Mesothelial cell of epicardium (in vitro differentiated cells): ENCODE results near the gene SRC. TPM values are rescaled to one million over a fixed set of nuclear protein-coding genes. Genes with fewer than 3 reads are reported as not detected.

Experiments
- DNase-seq, 2 experiments: peaks; one replicate each; pipeline ENCODE4 v3.0.0; 2021; ENCODE audit warnings: low spot score in 2 of 2; ENCODE audit not compliant: unreplicated experiment in 2 of 2
- H3K27ac Mint-ChIP-seq: 2 replicates; pipeline ENCODE4 v1.8.0; 2021; ENCODE audit warnings: mixed read lengths
- H3K27me3 Mint-ChIP-seq: 2 replicates; pipeline ENCODE4 v1.8.0; 2021; ENCODE audit warnings: low read depth, mixed read lengths
- H3K36me3 Mint-ChIP-seq: 2 replicates; pipeline ENCODE4 v1.8.0; 2021; ENCODE audit warnings: mixed read lengths
- H3K4me1 Mint-ChIP-seq: 2 replicates; pipeline ENCODE4 v1.8.0; 2021; ENCODE audit warnings: mixed read lengths
- H3K4me3 Mint-ChIP-seq: 2 replicates; pipeline ENCODE4 v1.8.0; 2021; ENCODE audit warnings: mild to moderate bottlenecking, moderate library complexity, mixed read lengths
- H3K9me3 Mint-ChIP-seq: 2 replicates; pipeline ENCODE4 v1.8.0; 2021; ENCODE audit warnings: mixed read lengths
- CTCF ChIP-seq: fragments of 200-600 bp; sonication (generic); IDR thresholded peaks from one replicate; pipeline ENCODE4 v1.5.0; 2021; ENCODE audit warnings: antibody characterized with exemption; ENCODE audit not compliant: unreplicated experiment
- total RNA-seq: library from RNA; stranded (reverse); gene quantifications from 3 replicates; pipeline ENCODE4 v1.2.1, GENCODE V29; 2021

Gene SRC
- total RNA-seq, 1 donor from 2014 or later = 85.2 TPM

- Mint-ChIP-seq H3K4me3 (no peak overlapping the region), H3K27ac (no peak overlapping the region), H3K9me3 (no peaks in the 10 kb centered on the region), H3K4me1 (peaks cover 16% of the 10 kb centered on the region), H3K27me3 (peaks cover 44% of the 10 kb centered on the region), H3K36me3 (no peaks in the 10 kb centered on the region)
- no peak for TF ChIP-seq CTCF
- DNase-seq = no peak
These were observed 74.7 kb downstream of the SRC start for GRCh38 chr20:37420610-37421009.

- no peaks in the 10 kb centered on the region for H3K9me3 Mint-ChIP-seq
- H3K4me3 Mint-ChIP-seq = no peak overlapping the region
- peak overlapping the region; percentile 20 for H3K27ac Mint-ChIP-seq
- DNase-seq = no peak
- H3K27me3 Mint-ChIP-seq = peaks cover 40% of the 10 kb centered on the region
- H3K36me3 Mint-ChIP-seq = no peaks in the 10 kb centered on the region
- peaks cover 16% of the 10 kb centered on the region for H3K4me1 Mint-ChIP-seq
- TF ChIP-seq CTCF = no peak
These were observed 75.3 kb downstream of the SRC start for GRCh38 chr20:37421060-37421905.

- H3K9me3 Mint-ChIP-seq = no peaks in the 10 kb centered on the region
- peaks cover 37% of the 10 kb centered on the region for H3K27me3 Mint-ChIP-seq
- H3K27ac Mint-ChIP-seq = peak overlapping the region; percentile 20
- peak in 1 of 2 experiments; percentile 53 for DNase-seq
- peaks cover 16% of the 10 kb centered on the region for H3K4me1 Mint-ChIP-seq
- no peak for TF ChIP-seq CTCF
- H3K36me3 Mint-ChIP-seq = no peaks in the 10 kb centered on the region
- no peak overlapping the region for H3K4me3 Mint-ChIP-seq
These were observed 76.0 kb downstream of the SRC start for GRCh38 chr20:37421988-37422387.

- DNase-seq = no peak
- no peak for TF ChIP-seq CTCF
- Mint-ChIP-seq H3K9me3 (no peaks in the 10 kb centered on the region), H3K4me1 (peaks cover 16% of the 10 kb centered on the region), H3K27ac (no peak overlapping the region), H3K27me3 (peaks cover 35% of the 10 kb centered on the region), H3K4me3 (no peak overlapping the region), H3K36me3 (no peaks in the 10 kb centered on the region)
These were observed 76.9 kb downstream of the SRC start for GRCh38 chr20:37422791-37423286.

- no peak for TF ChIP-seq CTCF
- no peak overlapping the region for H3K27ac Mint-ChIP-seq
- no peak overlapping the region for H3K4me3 Mint-ChIP-seq
- no peaks in the 10 kb centered on the region for H3K36me3 Mint-ChIP-seq
- H3K9me3 Mint-ChIP-seq = no peaks in the 10 kb centered on the region
- DNase-seq = no peak
- H3K4me1 Mint-ChIP-seq = peaks cover 16% of the 10 kb centered on the region
- peaks cover 35% of the 10 kb centered on the region for H3K27me3 Mint-ChIP-seq
These were observed 77.6 kb downstream of the SRC start for GRCh38 chr20:37423545-37423944.
